Activated T-cell treated with anti-CD3 and anti-CD28 coated beads, Interleukin-2, amount 50 U/mL, for 72 hours (primary cell): ENCODE measurements around the gene CHRM3. TPM values are rescaled to one million over a fixed set of nuclear protein-coding genes. Genes with fewer than 3 reads are reported as not detected.
"Not testable (repeated sequence)": the region's sequence is repeated elsewhere in the genome, so short reads cannot be mapped to it uniquely, and the experiment has no call there.

ENCODE experiments used
- ATAC-seq, 2 donors: fragments of 150-1000 bp; cut with Tn5 transposase; replicated peaks in 1 of 2; 2 replicates each; pipeline ENCODE4 v1.10.0; 2021; ENCODE audit warnings: moderate library complexity in 2 of 2, mild to moderate bottlenecking in 1 of 2
- DNase-seq, 2 donors: peaks; one replicate each; pipeline ENCODE4 v3.0.0; 2021 to 2022; ENCODE audit warnings: mixed read lengths in 1 of 2
- H3K27ac Mint-ChIP-seq: one replicate; pipeline ENCODE4 v1.8.0; 2022; ENCODE audit warnings: mild to moderate bottlenecking, moderate library complexity, mixed read lengths
- H3K27me3 Mint-ChIP-seq: one replicate; pipeline ENCODE4 v1.8.0; 2022; ENCODE audit warnings: low read depth, mixed read lengths
- H3K36me3 Mint-ChIP-seq, 2 donors: one replicate each; pipeline ENCODE4 v1.8.0; 2022; ENCODE audit warnings: mixed read lengths in 2 of 2, mild to moderate bottlenecking in 1 of 2; ENCODE audit not compliant: insufficient read depth in 2 of 2
- H3K4me1 Mint-ChIP-seq: one replicate; pipeline ENCODE4 v1.8.0; 2022; ENCODE audit warnings: low read depth, mixed read lengths
- H3K4me3 Mint-ChIP-seq, 2 donors: one replicate each; pipeline ENCODE4 v1.8.0; 2022; ENCODE audit warnings: mild to moderate bottlenecking in 2 of 2, mixed read lengths in 2 of 2, moderate library complexity in 2 of 2
- H3K9me3 Mint-ChIP-seq, 2 donors: one replicate each; pipeline ENCODE4 v1.8.0; 2022; ENCODE audit warnings: mixed read lengths in 2 of 2
- total RNA-seq, 2 donors: library from RNA; stranded (reverse); gene quantifications; one replicate each; pipeline ENCODE4 v1.2.3, GENCODE V29; 2022

Gene CHRM3
- total RNA-seq, 2 donors from 2014 or later = 0.28 to 0.50 TPM

GRCh38 chr1:239370869-239371268 lies 15.5 kb upstream of the CHRM3 start:
- not testable (repeated sequence) for ATAC-seq, H3K36me3 Mint-ChIP-seq, DNase-seq, H3K9me3 Mint-ChIP-seq, H3K27ac Mint-ChIP-seq, H3K4me1 Mint-ChIP-seq, H3K4me3 Mint-ChIP-seq
- peaks cover 24% of the 10 kb centered on the region for H3K27me3 Mint-ChIP-seq

- peaks cover 18% of the 10 kb centered on the region for H3K4me1 Mint-ChIP-seq
- peaks cover 2 to 3% of the 10 kb centered on the region in 2 donors for H3K36me3 Mint-ChIP-seq
- no peaks in the 10 kb centered on the region for H3K9me3 Mint-ChIP-seq
Observed at GRCh38 chr1:239382666-239383065, 3.7 kb upstream of the CHRM3 start.

GRCh38 chr1:239383714-239384113 lies 2.7 kb upstream of the CHRM3 start:
- H3K4me1 Mint-ChIP-seq = peaks cover 26% of the 10 kb centered on the region
- H3K4me3 Mint-ChIP-seq = no peak overlapping the region
- no peak overlapping the region for H3K27ac Mint-ChIP-seq
- H3K9me3 Mint-ChIP-seq = no peaks in the 10 kb centered on the region
- H3K27me3 Mint-ChIP-seq = peaks cover 72% of the 10 kb centered on the region
- peaks cover 2 to 3% of the 10 kb centered on the region in 2 donors for H3K36me3 Mint-ChIP-seq
- no peak for ATAC-seq
- no peak for DNase-seq

More at GRCh38 chr1:239382666-239383065, 3.7 kb upstream of the CHRM3 start:
- Mint-ChIP-seq H3K27ac (no peak overlapping the region), H3K4me3 (no peak overlapping the region), H3K27me3 (peaks cover 61% of the 10 kb centered on the region)
- ATAC-seq = no peak
- DNase-seq = no peak

GRCh38 chr1:239387304-239388158 lies 1.2 kb downstream of the CHRM3 start:
- Mint-ChIP-seq H3K4me1 (peaks cover 26% of the 10 kb centered on the region), H3K27me3 (peaks cover 80% of the 10 kb centered on the region), H3K27ac (no peak overlapping the region), H3K9me3 (peaks cover 0 to 1% of the 10 kb centered on the region in 2 donors), H3K36me3 (peaks cover 2 to 3% of the 10 kb centered on the region in 2 donors), H3K4me3 (peak overlapping the region; percentile 94 to 98)
- ATAC-seq (peak; percentile 42 to 46), DNase-seq (peak in 1 of 2 donors; percentile 4)

GRCh38 chr1:239388159-239388485 lies 1.8 kb downstream of the CHRM3 start:
- Mint-ChIP-seq H3K36me3 (peaks cover 2 to 3% of the 10 kb centered on the region in 2 donors), H3K9me3 (peaks cover 0 to 1% of the 10 kb centered on the region in 2 donors), H3K27ac (no peak overlapping the region), H3K4me3 (peak overlapping the region; percentile 94 to 98), H3K27me3 (peaks cover 74% of the 10 kb centered on the region), H3K4me1 (peaks cover 26% of the 10 kb centered on the region)
- ATAC-seq (no peak), DNase-seq (no peak)

- Mint-ChIP-seq H3K4me3 (peak overlapping the region; percentile 94 to 98), H3K9me3 (peaks cover 0 to 1% of the 10 kb centered on the region in 2 donors), H3K4me1 (peaks cover 26% of the 10 kb centered on the region), H3K27me3 (peaks cover 70% of the 10 kb centered on the region), H3K36me3 (peaks cover 2 to 3% of the 10 kb centered on the region in 2 donors), H3K27ac (no peak overlapping the region)
- DNase-seq (no peak), ATAC-seq (no peak)
Observed at GRCh38 chr1:239388578-239388977, 2.2 kb downstream of the CHRM3 start.

GRCh38 chr1:239389703-239390102 lies 3.3 kb downstream of the CHRM3 start:
- no peak for DNase-seq
- Mint-ChIP-seq H3K9me3 (peaks cover 0 to 1% of the 10 kb centered on the region in 2 donors), H3K36me3 (peaks cover 2 to 3% of the 10 kb centered on the region in 2 donors), H3K27me3 (peaks cover 62% of the 10 kb centered on the region), H3K27ac (no peak overlapping the region), H3K4me3 (no peak overlapping the region), H3K4me1 (peaks cover 26% of the 10 kb centered on the region)
- ATAC-seq = no peak

- Mint-ChIP-seq H3K4me1 (peaks cover 12% of the 10 kb centered on the region), H3K4me3 (no peak overlapping the region), H3K9me3 (peaks cover 0 to 1% of the 10 kb centered on the region in 2 donors), H3K27me3 (peaks cover 54% of the 10 kb centered on the region), H3K27ac (no peak overlapping the region), H3K36me3 (no peaks in the 10 kb centered on the region)
- DNase-seq (no peak), ATAC-seq (no peak)
Observed at GRCh38 chr1:239392271-239392670, 5.9 kb downstream of the CHRM3 start.

- Mint-ChIP-seq H3K4me3 (no peak overlapping the region), H3K9me3 (peaks cover 0 to 1% of the 10 kb centered on the region in 2 donors)
Observed at GRCh38 chr1:239394107-239394506, 7.7 kb downstream of the CHRM3 start.

GRCh38 chr1:239413916-239414315 lies 27.5 kb downstream of the CHRM3 start:
- Mint-ChIP-seq H3K27ac (no peak overlapping the region), H3K4me3 (no peak overlapping the region), H3K36me3 (peaks cover 3 to 4% of the 10 kb centered on the region in 2 donors), H3K4me1 (no peaks in the 10 kb centered on the region), H3K27me3 (no peaks in the 10 kb centered on the region), H3K9me3 (no peaks in the 10 kb centered on the region)
- ATAC-seq (no peak), DNase-seq (no peak)

More at GRCh38 chr1:239394107-239394506, 7.7 kb downstream of the CHRM3 start:
- no peak for DNase-seq
- Mint-ChIP-seq H3K27me3 (peaks cover 36% of the 10 kb centered on the region), H3K4me1 (no peaks in the 10 kb centered on the region), H3K27ac (no peak overlapping the region), H3K36me3 (no peaks in the 10 kb centered on the region)
- no peak for ATAC-seq

- Mint-ChIP-seq H3K36me3 (peaks cover 2% of the 10 kb centered on the region in 2 donors), H3K27me3 (no peaks in the 10 kb centered on the region), H3K4me1 (no peaks in the 10 kb centered on the region), H3K9me3 (no peaks in the 10 kb centered on the region), H3K27ac (no peak overlapping the region), H3K4me3 (no peak overlapping the region)
- ATAC-seq = no peak
- DNase-seq = no peak
Observed at GRCh38 chr1:239417221-239417620, 30.9 kb downstream of the CHRM3 start.

- Mint-ChIP-seq H3K9me3 (no peaks in the 10 kb centered on the region), H3K27me3 (no peaks in the 10 kb centered on the region), H3K4me1 (no peaks in the 10 kb centered on the region), H3K27ac (no peak overlapping the region), H3K4me3 (no peak overlapping the region), H3K36me3 (no peaks in the 10 kb centered on the region)
- ATAC-seq (no peak), DNase-seq (no peak)
Observed at GRCh38 chr1:239417986-239418640, 31.7 kb downstream of the CHRM3 start.

GRCh38 chr1:239418681-239419080 lies 32.3 kb downstream of the CHRM3 start:
- ATAC-seq = no peak
- H3K4me1 Mint-ChIP-seq = no peaks in the 10 kb centered on the region
- no peak for DNase-seq
- H3K27ac Mint-ChIP-seq = no peak overlapping the region
- no peak overlapping the region for H3K4me3 Mint-ChIP-seq
- H3K36me3 Mint-ChIP-seq = no peaks in the 10 kb centered on the region
- H3K27me3 Mint-ChIP-seq = no peaks in the 10 kb centered on the region
- H3K9me3 Mint-ChIP-seq = no peaks in the 10 kb centered on the region
